Fibroblast of skin of left biceps (primary cell): ENCODE data around the gene TFCP2L1.
"Not testable (repeated sequence)": the region's sequence is repeated elsewhere in the genome, so short reads cannot be mapped to it uniquely, and the experiment has no call there.

ENCODE experiments used
- DNase-seq, 2 experiments: peaks; one replicate each; pipeline ENCODE4 v3.0.0-alpha.2; 2013; ENCODE audit warnings: low read depth in 2 of 2

TFCP2L1 gene

GRCh38 chr2:121284463-121285449 is at the start of gene TFCP2L1:
Gene TFCP2L1 (minus strand): TSS chr2:121285202. CDS start chr2:121285109, 93 bp downstream.
- no peak for DNase-seq

- DNase-seq = no peak
Measured at GRCh38 chr2:121333834-121334558, 49.0 kb upstream of the TFCP2L1 start.

GRCh38 chr2:121333231-121333630 is 48.2 kb upstream of the TFCP2L1 start:
- DNase-seq = no peak

- DNase-seq = not testable (repeated sequence)
Measured at GRCh38 chr2:121331324-121331723, 46.3 kb upstream of the TFCP2L1 start.

DNA sequence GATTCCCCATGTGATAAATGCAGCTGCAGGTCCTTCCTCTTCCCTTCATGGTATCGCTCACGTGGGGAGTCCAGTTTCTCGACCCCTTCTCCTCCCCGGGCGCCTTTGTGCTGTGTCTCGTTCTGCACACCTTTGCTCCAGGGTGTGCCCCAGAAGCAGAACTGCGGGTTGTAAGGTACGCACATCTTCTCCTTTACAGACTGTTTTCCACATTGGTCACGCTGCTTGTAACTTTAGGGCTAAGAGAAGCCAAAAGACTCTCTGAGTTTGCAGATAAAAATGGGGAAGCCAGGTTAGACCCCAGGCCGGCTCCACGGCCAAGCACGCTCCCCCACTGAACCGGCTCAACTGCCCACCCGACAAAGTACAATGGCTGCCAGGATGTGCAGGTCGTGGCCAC is 45.9 kb upstream of the TFCP2L1 start:
- DNase-seq = no peak

DNA sequence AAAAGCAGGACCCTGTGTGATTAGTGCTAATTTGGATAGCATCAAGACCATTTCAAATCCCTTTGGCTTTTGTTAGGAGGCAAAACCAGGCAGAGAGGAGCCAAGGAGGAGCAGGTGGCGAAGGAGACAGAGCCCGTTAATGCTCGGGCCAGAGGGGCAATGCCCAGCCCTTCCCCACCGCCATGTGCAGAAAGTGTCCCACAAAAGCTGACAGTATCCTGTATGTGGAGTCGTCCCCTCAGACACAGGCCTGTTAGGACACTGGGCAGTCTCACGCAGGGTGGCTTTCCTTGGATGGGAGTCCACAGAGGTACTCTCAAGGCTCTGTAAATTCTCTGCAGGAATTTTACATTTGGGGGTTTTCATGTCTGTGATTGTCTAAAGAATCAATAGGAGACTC is 44.8 kb upstream of the TFCP2L1 start:
- DNase-seq = no peak

GRCh38 chr2:121326628-121327027 is 41.6 kb upstream of the TFCP2L1 start:
- DNase-seq = no peak

DNA sequence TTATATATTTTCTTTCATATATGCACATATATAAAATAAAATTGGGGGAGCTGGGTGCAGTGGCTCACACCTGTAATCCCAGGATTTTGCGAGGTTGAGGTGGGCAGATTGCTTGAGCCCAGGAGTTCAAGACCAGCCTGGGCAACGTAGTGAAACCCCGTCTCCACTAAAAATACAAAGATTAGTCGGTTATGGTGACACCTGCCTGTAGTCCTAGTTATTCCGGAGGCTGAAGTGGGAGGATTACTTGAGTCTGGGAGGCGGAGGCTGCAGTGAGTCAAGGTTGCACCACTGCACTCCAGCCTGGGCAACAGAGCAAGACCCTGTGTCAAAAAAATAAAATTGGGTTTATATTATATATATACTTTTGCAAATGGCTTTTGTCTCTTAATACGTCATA is 39.6 kb upstream of the TFCP2L1 start:
- DNase-seq = no peak

GRCh38 chr2:121321476-121321875 is 36.5 kb upstream of the TFCP2L1 start:
- DNase-seq = no peak

GRCh38 chr2:121319941-121320340 is 34.9 kb upstream of the TFCP2L1 start:
- DNase-seq = no peak

DNA sequence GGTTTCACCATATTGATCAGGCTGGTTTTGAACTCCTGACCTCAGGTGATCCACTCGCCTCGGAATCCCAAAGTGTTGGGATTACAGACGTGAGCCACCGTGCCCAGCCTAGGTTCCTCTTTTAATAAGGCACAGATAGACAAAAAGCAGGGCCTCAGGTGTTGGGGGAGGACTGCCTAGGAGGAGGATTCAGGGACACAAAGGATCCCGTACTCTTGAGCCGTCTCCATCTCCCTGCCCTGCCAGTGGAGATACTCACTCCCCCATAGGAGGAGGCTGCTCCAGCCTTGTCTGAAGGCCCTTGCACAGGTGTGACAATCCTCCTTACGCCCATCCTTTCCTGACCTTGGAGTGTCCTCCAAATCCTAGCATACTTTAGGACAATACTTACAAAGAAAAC is 32.0 kb upstream of the TFCP2L1 start:
- no peak for DNase-seq

- not testable (repeated sequence) for DNase-seq
Measured at GRCh38 chr2:121313701-121314100, 28.7 kb upstream of the TFCP2L1 start.

DNA sequence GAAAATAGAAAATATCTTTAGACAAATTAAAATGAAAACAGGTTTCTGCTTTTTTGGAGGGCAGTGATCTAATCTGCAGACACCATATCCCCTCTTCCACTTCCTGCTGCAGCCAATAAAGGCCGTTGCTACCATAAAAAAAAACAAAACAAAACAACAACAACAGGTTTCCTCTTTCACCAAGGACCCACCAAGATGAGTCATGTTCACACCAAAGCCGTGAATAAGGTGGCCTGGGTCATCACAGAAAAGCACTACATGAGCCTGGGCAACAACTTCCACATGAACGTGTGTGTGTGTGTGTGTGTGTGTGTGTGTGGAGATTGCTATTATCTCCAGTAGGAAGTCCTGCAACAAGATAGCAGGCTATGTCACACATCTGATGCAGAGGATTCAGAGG is 24.8 kb upstream of the TFCP2L1 start:
- DNase-seq = no peak

DNA sequence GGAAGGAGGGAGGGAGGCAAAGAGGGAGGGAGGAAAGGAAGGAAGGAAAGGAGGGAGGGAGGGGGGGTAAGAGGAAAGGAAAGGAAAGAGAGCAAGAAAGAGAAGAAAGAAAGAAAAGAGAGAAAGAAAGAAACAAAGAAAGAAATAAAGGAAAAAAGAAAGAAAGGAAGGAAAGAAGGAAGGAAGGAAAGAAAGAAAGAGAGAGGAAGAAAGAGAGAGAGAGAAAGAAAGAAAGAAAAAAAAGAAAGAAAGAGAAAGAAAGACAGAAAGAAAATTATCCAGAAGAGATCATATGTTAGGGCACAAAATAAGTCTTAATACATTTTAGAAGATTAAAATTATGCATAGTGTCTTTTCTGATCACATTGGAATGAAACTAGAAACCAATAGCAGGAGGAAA is 24.3 kb upstream of the TFCP2L1 start:
- DNase-seq = no peak

DNA sequence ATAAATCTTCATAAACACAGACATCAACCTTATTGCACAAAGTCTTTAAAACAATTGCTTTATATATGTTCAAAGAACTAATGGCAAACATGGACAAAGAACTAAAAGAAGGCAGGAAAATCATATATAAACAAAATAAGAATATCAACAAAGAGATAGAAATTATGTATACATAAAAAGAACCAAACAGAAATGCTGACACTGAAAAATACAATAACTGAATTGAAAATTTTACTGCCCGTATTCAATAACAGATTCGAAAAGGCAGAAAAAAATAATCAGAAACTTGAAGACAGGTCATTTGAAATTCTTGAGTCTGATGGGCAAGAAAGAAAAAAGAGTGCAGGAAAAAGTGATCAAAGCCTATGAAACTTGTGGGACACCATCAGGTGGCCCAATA is 22.0 kb upstream of the TFCP2L1 start:
- no peak for DNase-seq

DNA sequence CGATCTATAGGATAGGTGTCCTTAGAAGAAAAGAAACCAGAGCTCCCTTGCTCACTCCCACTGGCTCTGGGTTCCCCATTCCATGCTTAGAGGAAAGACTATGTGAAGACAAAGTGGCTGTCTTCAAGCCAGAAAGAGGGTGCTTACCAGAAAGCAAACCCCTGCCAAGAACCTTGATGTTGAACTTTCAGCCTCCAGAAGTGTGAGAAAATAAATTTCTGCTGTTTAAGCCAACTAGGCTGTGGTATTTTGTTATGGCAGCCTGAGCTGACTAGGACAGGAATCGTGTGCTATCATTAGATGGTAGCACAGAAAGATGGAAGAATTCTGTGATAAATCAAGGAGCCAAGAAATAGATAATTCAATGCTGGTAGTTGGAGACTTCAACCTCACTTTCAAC is 19.9 kb upstream of the TFCP2L1 start:
- no peak for DNase-seq

DNA sequence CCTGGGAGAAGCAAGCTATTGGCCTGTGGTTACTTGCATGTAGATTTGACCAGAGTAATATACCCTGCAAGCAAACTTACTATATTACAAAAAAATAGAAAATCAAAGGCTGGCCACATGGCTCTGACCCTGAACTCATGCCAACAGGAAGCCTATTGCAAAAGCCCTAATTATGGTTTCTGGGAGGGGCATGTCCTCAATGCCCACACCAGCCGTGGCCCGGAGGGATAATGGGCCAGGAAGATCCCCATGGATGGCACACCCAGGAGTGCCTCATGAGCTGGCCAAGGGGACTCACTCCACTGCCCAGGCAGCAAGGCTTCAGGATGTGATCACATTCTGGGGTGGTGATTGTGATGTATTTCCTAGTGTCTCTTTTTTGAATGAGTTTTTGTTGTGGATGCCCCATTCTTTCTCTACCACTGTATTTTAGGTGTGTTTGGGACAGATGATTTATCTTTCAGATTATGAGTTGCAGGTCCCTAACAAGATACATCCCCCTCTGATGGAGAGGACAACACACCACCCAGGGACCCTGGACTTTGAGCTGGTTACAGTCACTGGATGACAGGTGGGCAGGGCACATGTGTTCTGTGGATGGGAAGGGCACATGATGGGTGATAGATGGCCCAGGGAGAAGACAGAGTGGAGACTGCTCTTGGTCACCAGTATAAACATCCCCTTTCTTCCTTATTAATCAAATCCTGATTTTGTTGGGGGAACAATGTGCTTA is 18.7 kb upstream of the TFCP2L1 start:
- DNase-seq = no peak

- DNase-seq = not testable (repeated sequence)
Measured at GRCh38 chr2:121301190-121301589, 16.2 kb upstream of the TFCP2L1 start.

GRCh38 chr2:121298476-121298875 is 13.5 kb upstream of the TFCP2L1 start:
- DNase-seq = no peak

- not testable (repeated sequence) for DNase-seq
Measured at GRCh38 chr2:121297866-121298265, 12.9 kb upstream of the TFCP2L1 start.

DNA sequence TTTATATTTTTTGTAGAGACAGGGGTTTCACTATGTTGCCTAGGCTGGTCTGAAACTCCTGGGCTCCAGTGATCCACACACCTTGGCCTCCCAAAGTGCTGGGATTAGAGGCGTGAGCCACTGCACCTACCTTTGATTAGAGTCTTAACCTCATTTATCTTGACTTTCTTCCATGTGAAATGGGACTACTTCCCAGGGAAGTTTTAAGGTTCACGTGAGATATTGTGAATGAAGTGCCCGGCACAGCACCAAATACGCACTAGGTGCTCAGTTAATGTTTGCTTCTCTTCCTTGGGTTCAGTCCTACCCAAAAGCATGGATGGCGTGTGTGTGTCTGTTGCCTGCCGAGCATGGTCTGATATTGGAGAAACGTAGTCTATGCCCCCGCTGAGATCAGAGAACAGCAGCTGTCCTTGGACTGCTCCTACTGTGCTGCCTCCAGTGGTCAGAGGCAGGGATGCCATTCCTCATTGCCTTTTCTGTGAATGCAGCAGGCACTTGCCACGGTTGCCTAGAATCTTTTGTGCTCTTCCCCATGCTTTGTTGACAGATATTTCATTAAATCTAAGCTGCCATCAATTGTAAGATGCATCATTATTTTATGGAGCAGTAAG is 12.3 kb upstream of the TFCP2L1 start:
- DNase-seq = no peak
